ENCODE results near the gene GJC2. TPM values are rescaled to one million over a fixed set of nuclear protein-coding genes. Genes with fewer than 3 reads are reported as not detected.

GJC2 gene
- polyA plus RNA-seq, 1 donor from 2014 or later = 2.3 TPM

DNA sequence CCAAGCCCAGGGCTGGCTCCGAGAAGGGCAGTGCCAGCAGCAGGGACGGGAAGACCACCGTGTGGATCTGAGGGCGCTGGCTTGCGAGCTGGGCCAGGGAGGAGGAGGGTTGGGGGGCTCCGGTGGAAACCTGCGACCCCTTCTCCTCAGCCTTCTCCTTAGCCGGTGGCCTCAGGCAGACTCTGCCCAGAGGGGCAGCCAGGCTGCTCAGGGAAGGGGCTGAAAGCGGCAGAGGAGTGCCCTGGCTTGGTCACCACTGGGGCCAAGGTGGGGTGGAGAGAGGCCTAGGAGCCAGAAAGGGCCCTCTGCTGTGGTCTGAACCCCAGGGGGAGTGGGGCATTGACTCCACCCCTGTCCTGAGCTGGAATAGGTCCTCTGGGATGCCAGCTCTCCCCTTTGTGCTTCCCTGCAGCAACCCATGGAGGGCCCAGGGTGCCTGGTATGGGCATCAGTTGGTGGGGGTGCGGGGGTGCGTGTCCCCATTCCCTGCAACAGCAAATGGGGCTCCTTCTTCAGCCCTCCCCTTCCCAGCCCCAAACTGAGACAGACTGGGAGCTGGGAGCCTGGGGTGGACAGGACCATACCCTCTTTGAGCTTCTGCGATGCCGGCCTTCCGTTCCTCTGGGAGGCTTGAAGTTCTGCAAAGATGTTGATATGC lies 9.4 kb downstream of the GJC2 start:
- no peaks in the 10 kb centered on the region for H3K36me3 ChIP-seq (ENCODE audit: insufficient read depth, low read length)
- no peak overlapping the region for H3K4me2 ChIP-seq (ENCODE audit: low read length)
- no peaks in the 10 kb centered on the region for H3K9me3 ChIP-seq (ENCODE audit: low read length)
- no peaks in the 10 kb centered on the region for H3K9me2 ChIP-seq (ENCODE audit: insufficient read depth, low read length)
- no peak overlapping the region for H3K4me3 ChIP-seq (ENCODE audit: low read length)
- no peaks in the 10 kb centered on the region for H3K79me2 ChIP-seq (replicated peaks; ENCODE audit: insufficient read depth, low read length)
- no peaks in the 10 kb centered on the region for H4K20me1 ChIP-seq (ENCODE audit: insufficient read depth)
- H3K27ac ChIP-seq (ENCODE audit: low read length) = no peak overlapping the region
- H3F3A ChIP-seq (ENCODE audit: insufficient read depth, low read length, poor library complexity, severe bottlenecking) = no peaks in the 10 kb centered on the region
- TF ChIP-seq EP300 (conservative IDR thresholded peaks at IDR 0.05; ENCODE audit: poor library complexity, severe bottlenecking) (no peak), POLR2AphosphoS5 (IDR thresholded peaks at IDR 0.05) (no peak), RAD21 (conservative IDR thresholded peaks at IDR 0.05) (no peak), EZH2 (IDR thresholded peaks at IDR 0.05; ENCODE audit: borderline replicate concordance, insufficient read depth, low read length, poor library complexity, severe bottlenecking) (no peak), SMC3 (conservative IDR thresholded peaks at IDR 0.05; ENCODE audit: poor library complexity) (no peak), TAF1 (IDR thresholded peaks at IDR 0.05; ENCODE audit: low read depth) (no peak), MXI1 (conservative IDR thresholded peaks at IDR 0.05; ENCODE audit: poor library complexity, severe bottlenecking) (no peak)
- TF ChIP-seq, protein P1, sequence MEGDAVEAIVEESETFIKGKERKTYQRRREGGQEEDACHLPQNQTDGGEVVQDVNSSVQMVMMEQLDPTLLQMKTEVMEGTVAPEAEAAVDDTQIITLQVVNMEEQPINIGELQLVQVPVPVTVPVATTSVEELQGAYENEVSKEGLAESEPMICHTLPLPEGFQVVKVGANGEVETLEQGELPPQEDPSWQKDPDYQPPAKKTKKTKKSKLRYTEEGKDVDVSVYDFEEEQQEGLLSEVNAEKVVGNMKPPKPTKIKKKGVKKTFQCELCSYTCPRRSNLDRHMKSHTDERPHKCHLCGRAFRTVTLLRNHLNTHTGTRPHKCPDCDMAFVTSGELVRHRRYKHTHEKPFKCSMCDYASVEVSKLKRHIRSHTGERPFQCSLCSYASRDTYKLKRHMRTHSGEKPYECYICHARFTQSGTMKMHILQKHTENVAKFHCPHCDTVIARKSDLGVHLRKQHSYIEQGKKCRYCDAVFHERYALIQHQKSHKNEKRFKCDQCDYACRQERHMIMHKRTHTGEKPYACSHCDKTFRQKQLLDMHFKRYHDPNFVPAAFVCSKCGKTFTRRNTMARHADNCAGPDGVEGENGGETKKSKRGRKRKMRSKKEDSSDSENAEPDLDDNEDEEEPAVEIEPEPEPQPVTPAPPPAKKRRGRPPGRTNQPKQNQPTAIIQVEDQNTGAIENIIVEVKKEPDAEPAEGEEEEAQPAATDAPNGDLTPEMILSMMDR (IDR thresholded peaks at IDR 0.05; ENCODE audit: poor library complexity, severe bottlenecking) = no peak
- TF ChIP-seq, protein P2, sequence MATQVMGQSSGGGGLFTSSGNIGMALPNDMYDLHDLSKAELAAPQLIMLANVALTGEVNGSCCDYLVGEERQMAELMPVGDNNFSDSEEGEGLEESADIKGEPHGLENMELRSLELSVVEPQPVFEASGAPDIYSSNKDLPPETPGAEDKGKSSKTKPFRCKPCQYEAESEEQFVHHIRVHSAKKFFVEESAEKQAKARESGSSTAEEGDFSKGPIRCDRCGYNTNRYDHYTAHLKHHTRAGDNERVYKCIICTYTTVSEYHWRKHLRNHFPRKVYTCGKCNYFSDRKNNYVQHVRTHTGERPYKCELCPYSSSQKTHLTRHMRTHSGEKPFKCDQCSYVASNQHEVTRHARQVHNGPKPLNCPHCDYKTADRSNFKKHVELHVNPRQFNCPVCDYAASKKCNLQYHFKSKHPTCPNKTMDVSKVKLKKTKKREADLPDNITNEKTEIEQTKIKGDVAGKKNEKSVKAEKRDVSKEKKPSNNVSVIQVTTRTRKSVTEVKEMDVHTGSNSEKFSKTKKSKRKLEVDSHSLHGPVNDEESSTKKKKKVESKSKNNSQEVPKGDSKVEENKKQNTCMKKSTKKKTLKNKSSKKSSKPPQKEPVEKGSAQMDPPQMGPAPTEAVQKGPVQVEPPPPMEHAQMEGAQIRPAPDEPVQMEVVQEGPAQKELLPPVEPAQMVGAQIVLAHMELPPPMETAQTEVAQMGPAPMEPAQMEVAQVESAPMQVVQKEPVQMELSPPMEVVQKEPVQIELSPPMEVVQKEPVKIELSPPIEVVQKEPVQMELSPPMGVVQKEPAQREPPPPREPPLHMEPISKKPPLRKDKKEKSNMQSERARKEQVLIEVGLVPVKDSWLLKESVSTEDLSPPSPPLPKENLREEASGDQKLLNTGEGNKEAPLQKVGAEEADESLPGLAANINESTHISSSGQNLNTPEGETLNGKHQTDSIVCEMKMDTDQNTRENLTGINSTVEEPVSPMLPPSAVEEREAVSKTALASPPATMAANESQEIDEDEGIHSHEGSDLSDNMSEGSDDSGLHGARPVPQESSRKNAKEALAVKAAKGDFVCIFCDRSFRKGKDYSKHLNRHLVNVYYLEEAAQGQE (IDR thresholded peaks at IDR 0.05; ENCODE audit: borderline replicate concordance) = no peak
- no peak overlapping the region for H3K9ac ChIP-seq (ENCODE audit: low read length)
- no peak overlapping the region for H2AFZ ChIP-seq (ENCODE audit: low read depth, low read length)
- no peaks in the 10 kb centered on the region for H3K27me3 ChIP-seq (ENCODE audit: insufficient read depth, low read depth, low read length)

DNA sequence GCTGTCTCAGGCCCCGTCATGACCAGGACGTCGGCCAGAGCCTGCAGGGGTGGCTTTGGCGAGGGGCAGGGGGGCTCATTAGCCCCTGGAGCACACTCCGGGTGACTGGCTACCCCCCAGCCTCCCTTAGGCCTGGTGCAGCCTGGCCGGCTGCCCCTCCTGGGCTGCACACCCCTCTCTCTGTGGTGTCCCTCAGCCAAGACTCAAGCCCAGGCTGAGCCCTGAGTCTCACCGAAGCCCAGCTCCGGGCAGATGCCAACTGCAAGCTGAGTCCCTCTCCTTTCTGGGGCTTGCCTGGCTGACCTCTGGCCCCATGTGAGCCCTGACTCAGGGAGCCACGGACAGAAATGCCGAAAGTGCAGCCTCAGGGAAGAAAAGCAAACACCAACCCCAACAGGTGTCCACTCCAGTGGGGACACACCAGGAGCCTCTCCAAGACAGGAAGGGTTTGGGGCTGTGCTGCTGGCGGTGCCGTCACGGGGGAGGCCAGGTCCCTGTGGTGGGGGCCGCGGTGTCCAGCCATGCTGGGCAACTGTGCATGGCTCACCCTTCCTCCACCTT lies 10.6 kb downstream of the GJC2 start:
- no peak overlapping the region for H3K9ac ChIP-seq (ENCODE audit: low read length)
- H3K4me3 ChIP-seq (ENCODE audit: low read length) = no peak overlapping the region
- H3K36me3 ChIP-seq (ENCODE audit: insufficient read depth, low read length) = no peaks in the 10 kb centered on the region
- H3K4me2 ChIP-seq (ENCODE audit: low read length) = no peak overlapping the region
- H3K9me3 ChIP-seq (ENCODE audit: low read length) = no peaks in the 10 kb centered on the region
- H3F3A ChIP-seq (ENCODE audit: insufficient read depth, low read length, poor library complexity, severe bottlenecking) = no peaks in the 10 kb centered on the region
- no peak overlapping the region for H2AFZ ChIP-seq (ENCODE audit: low read depth, low read length)
- TF ChIP-seq MXI1 (conservative IDR thresholded peaks at IDR 0.05; ENCODE audit: poor library complexity, severe bottlenecking) (no peak), SMC3 (conservative IDR thresholded peaks at IDR 0.05; ENCODE audit: poor library complexity) (no peak), TAF1 (IDR thresholded peaks at IDR 0.05; ENCODE audit: low read depth) (no peak), EP300 (conservative IDR thresholded peaks at IDR 0.05; ENCODE audit: poor library complexity, severe bottlenecking) (no peak), EZH2 (IDR thresholded peaks at IDR 0.05; ENCODE audit: borderline replicate concordance, insufficient read depth, low read length, poor library complexity, severe bottlenecking) (no peak), POLR2AphosphoS5 (IDR thresholded peaks at IDR 0.05) (no peak), RAD21 (conservative IDR thresholded peaks at IDR 0.05) (no peak)
- TF ChIP-seq, protein P2 (IDR thresholded peaks at IDR 0.05; ENCODE audit: borderline replicate concordance) = no peak
- TF ChIP-seq, protein P1 (IDR thresholded peaks at IDR 0.05; ENCODE audit: poor library complexity, severe bottlenecking) = no peak
- H3K9me2 ChIP-seq (ENCODE audit: insufficient read depth, low read length) = no peaks in the 10 kb centered on the region
- no peaks in the 10 kb centered on the region for H3K27me3 ChIP-seq (ENCODE audit: insufficient read depth, low read depth, low read length)
- H3K79me2 ChIP-seq (replicated peaks; ENCODE audit: insufficient read depth, low read length) = no peaks in the 10 kb centered on the region
- no peak overlapping the region for H3K27ac ChIP-seq (ENCODE audit: low read length)
- no peaks in the 10 kb centered on the region for H4K20me1 ChIP-seq (ENCODE audit: insufficient read depth)

Measured in neural cell (in vitro differentiated cells).